HG02973 (cell line): ENCODE results near the gene RIMBP3C.
"Not testable (repeated sequence)": the region's sequence is repeated elsewhere in the genome, so short reads cannot be mapped to it uniquely, and the experiment has no call there.

Experiments
- ATAC-seq: cut with Tn5 transposase; IDR thresholded peaks from one replicate; pipeline ENCODE4 v1.9.1; 2021; ENCODE audit warnings: moderate library complexity; ENCODE audit not compliant: unreplicated experiment

The RIMBP3C gene

GRCh38 chr22:21551361-21551760 lies at the start of gene RIMBP3C:
TSS of gene RIMBP3C (minus strand) at chr22:21551461. CDS start at chr22:21550976, 485 bp downstream.
- ATAC-seq: not testable (repeated sequence)

GRCh38 chr22:21599053-21599893 lies 48.0 kb upstream of the RIMBP3C start:
- ATAC-seq: no peak

- ATAC-seq: no peak
These were observed 47.0 kb upstream of the RIMBP3C start for GRCh38 chr22:21598302-21598701.

GRCh38 chr22:21596356-21597135 lies 45.3 kb upstream of the RIMBP3C start:
- not testable (repeated sequence) for ATAC-seq

- no peak for ATAC-seq
These were observed 43.7 kb upstream of the RIMBP3C start for GRCh38 chr22:21594865-21595452.

- ATAC-seq: no peak
These were observed 42.4 kb upstream of the RIMBP3C start for GRCh38 chr22:21593406-21594232.

GRCh38 chr22:21592422-21592821 lies 41.2 kb upstream of the RIMBP3C start:
- ATAC-seq: no peak

- ATAC-seq: no peak
These were observed 40.4 kb upstream of the RIMBP3C start for GRCh38 chr22:21591695-21592094.

GRCh38 chr22:21590809-21591641 lies 39.8 kb upstream of the RIMBP3C start:
- no peak for ATAC-seq

GRCh38 chr22:21589396-21589795 lies 38.1 kb upstream of the RIMBP3C start:
- no peak for ATAC-seq

- peak; percentile 85 for ATAC-seq
These were observed 36.7 kb upstream of the RIMBP3C start for GRCh38 chr22:21587803-21588611.

GRCh38 chr22:21585389-21585788 lies 34.1 kb upstream of the RIMBP3C start:
- ATAC-seq: no peak

GRCh38 chr22:21582801-21583740 lies 31.8 kb upstream of the RIMBP3C start:
- no peak for ATAC-seq

GRCh38 chr22:21581009-21581713 lies 29.9 kb upstream of the RIMBP3C start:
- not testable (repeated sequence) for ATAC-seq

- ATAC-seq: not testable (repeated sequence)
These were observed 29.4 kb upstream of the RIMBP3C start for GRCh38 chr22:21580623-21581007.

GRCh38 chr22:21579474-21579851 lies 28.2 kb upstream of the RIMBP3C start:
- no peak for ATAC-seq

- no peak for ATAC-seq
These were observed 22.7 kb upstream of the RIMBP3C start for GRCh38 chr22:21573750-21574494.
